CD8-positive, alpha-beta memory T cell (primary cell): ENCODE measurements around the gene RREB1. TPM values are rescaled to one million over a fixed set of nuclear protein-coding genes. Genes with fewer than 3 reads are reported as not detected.

Experiments
- CTCF ChIA-PET: fragments of 350-600 bp; sonication (Branson Sonifier 250); formaldehyde crosslinking; loops from one replicate; lab custom pipeline; 2021; ENCODE audit warnings: antibody characterized with exemption; lab: Charles Lee
- POLR2A ChIA-PET: fragments of 350-600 bp; sonication (Branson Sonifier 250); formaldehyde crosslinking; loops from one replicate; lab custom pipeline; 2021; ENCODE audit warnings: antibody characterized with exemption; lab: Charles Lee
- DNase-seq, 5 donors: peaks; one replicate each; pipeline versions ENCODE4 v3.0.0 to v3.0.0-alpha.2; 2020 to 2022; ENCODE audit warnings: mixed read lengths in 1 of 5
- H3K27ac ChIP-seq: one replicate; pipeline ENCODE4 v1.7.0; 2013; ENCODE audit warnings: low read depth, mild to moderate bottlenecking, low read length, moderate library complexity
- H3K27me3 ChIP-seq: 2 replicates; pipeline ENCODE4 v1.7.0; 2013; ENCODE audit warnings: low read length, mild to moderate bottlenecking; ENCODE audit not compliant: insufficient read depth, poor library complexity, severe bottlenecking
- H3K36me3 ChIP-seq: 2 replicates; pipeline ENCODE4 v1.7.0; 2013; ENCODE audit warnings: mild to moderate bottlenecking, low read length, moderate library complexity; ENCODE audit not compliant: insufficient read depth
- H3K4me1 ChIP-seq: 2 replicates; pipeline ENCODE4 v1.7.0; 2013; ENCODE audit warnings: mild to moderate bottlenecking, low read length, moderate library complexity; ENCODE audit not compliant: insufficient read depth
- H3K4me3 ChIP-seq: 2 replicates; pipeline ENCODE4 v1.7.0; 2013; ENCODE audit warnings: mild to moderate bottlenecking, low read length
- H3K9me3 ChIP-seq: 2 replicates; pipeline ENCODE4 v1.7.0; 2013; ENCODE audit warnings: mild to moderate bottlenecking, low read length
- H3K27ac Mint-ChIP-seq, 8 donors: one replicate each; pipeline ENCODE4 v1.8.0; 2020 to 2021; ENCODE audit warnings: mixed read lengths in 8 of 8, mild to moderate bottlenecking in 6 of 8, inconsistent platforms in 3 of 8, moderate library complexity in 3 of 8
- H3K27me3 Mint-ChIP-seq, 2 donors: one replicate each; pipeline ENCODE4 v1.8.0; 2020 to 2021; ENCODE audit warnings: mixed read lengths in 2 of 2, mild to moderate bottlenecking in 1 of 2, moderate library complexity in 1 of 2
- H3K36me3 Mint-ChIP-seq, 3 donors: one replicate each; pipeline ENCODE4 v1.8.0; 2020 to 2021; ENCODE audit warnings: mixed read lengths in 3 of 3, inconsistent platforms in 1 of 3, mild to moderate bottlenecking in 1 of 3
- H3K4me1 Mint-ChIP-seq, 3 donors: one replicate each; pipeline ENCODE4 v1.8.0; 2020 to 2021; ENCODE audit warnings: mixed read lengths in 3 of 3, inconsistent platforms in 1 of 3, mild to moderate bottlenecking in 1 of 3
- H3K4me3 Mint-ChIP-seq, 7 donors: one replicate each; pipeline ENCODE4 v1.8.0; 2020 to 2021; ENCODE audit warnings: mixed read lengths in 7 of 7, mild to moderate bottlenecking in 6 of 7, moderate library complexity in 4 of 7, inconsistent platforms in 2 of 7
- H3K9me3 Mint-ChIP-seq, 5 donors: one replicate each; pipeline ENCODE4 v1.8.0; 2020 to 2022; ENCODE audit warnings: mixed read lengths in 5 of 5, mild to moderate bottlenecking in 3 of 5, moderate library complexity in 2 of 5, inconsistent platforms in 1 of 5
- polyA plus RNA-seq: library from polyadenylated mRNA; unstranded; fragments of 300-500 nt; fragmentation: Illumina TruSeq; gene quantifications from one replicate; pipeline ENCODE4 v1.2.3, GENCODE V29; 2021
- total RNA-seq, 2 experiments: library from RNA; stranded (reverse); gene quantifications; one replicate each; pipeline ENCODE4 v1.2.3, GENCODE V29; 2021

Gene RREB1
- total and polyA plus RNA-seq, 3 experiments from 2014 or later, result 8.5 to 18.7 (median 17.7) TPM

- DNase-seq, result no peak
- ChIA-PET POLR2A (interaction anchor here (0.6 kb wide), 1 partner anchor 87 kb away, joined by 3 read pairs; no protein-coding TSS in a partner anchor), CTCF (interaction anchor here (0.7 to 1.0 kb wide), 2 partner anchors 21 to 53 kb away, joined by 3 to 4 read pairs; no protein-coding TSS in a partner anchor)
- Histone ChIP-seq H3K9me3 (no peaks in the 10 kb centered on the region), H3K4me3 (no peak overlapping the region), H3K27ac (no peak overlapping the region), H3K27me3 (no peaks in the 10 kb centered on the region), H3K36me3 (no peaks in the 10 kb centered on the region), H3K4me1 (peaks cover 59% of the 10 kb centered on the region)
- Mint-ChIP-seq H3K4me1 (peaks cover 69 to 92% (median 73%) of the 10 kb centered on the region in 3 donors), H3K27ac (peak overlapping the region in 4 of 8 donors; percentile 4 to 61 (median 16)), H3K4me3 (no peak overlapping the region), H3K27me3 (no peaks in the 10 kb centered on the region), H3K36me3 (peaks cover 3 to 32% (median 13%) of the 10 kb centered on the region in 3 donors), H3K9me3 (no peaks in the 10 kb centered on the region)
Observed at GRCh38 chr6:7126754-7127153, 19.0 kb downstream of the RREB1 start.

GRCh38 chr6:7127680-7128079 lies 19.9 kb downstream of the RREB1 start:
- Mint-ChIP-seq H3K27ac (peak overlapping the region in 7 of 8 donors; percentile 7 to 80 (median 40)), H3K9me3 (no peaks in the 10 kb centered on the region), H3K4me1 (peaks cover 72 to 90% (median 75%) of the 10 kb centered on the region in 3 donors), H3K27me3 (no peaks in the 10 kb centered on the region), H3K4me3 (peak overlapping the region in 1 of 7 donors; percentile 22), H3K36me3 (peaks cover 0 to 26% (median 13%) of the 10 kb centered on the region in 3 donors)
- Histone ChIP-seq H3K27me3 (no peaks in the 10 kb centered on the region), H3K4me3 (no peak overlapping the region), H3K27ac (no peak overlapping the region), H3K36me3 (no peaks in the 10 kb centered on the region), H3K4me1 (peaks cover 64% of the 10 kb centered on the region), H3K9me3 (no peaks in the 10 kb centered on the region)
- ChIA-PET CTCF (interaction anchor here (1.0 to 1.5 kb wide), 3 partner anchors 9 to 22 kb away, joined by 3 read pairs; no protein-coding TSS in a partner anchor), POLR2A (no interaction called here)
- no peak for DNase-seq

- no peak overlapping the region for H3K4me3 ChIP-seq
- H3K9me3 ChIP-seq, result no peaks in the 10 kb centered on the region
- Mint-ChIP-seq H3K27me3 (no peaks in the 10 kb centered on the region), H3K4me1 (peaks cover 78 to 93% (median 80%) of the 10 kb centered on the region in 3 donors), H3K9me3 (no peaks in the 10 kb centered on the region), H3K4me3 (no peak overlapping the region), H3K27ac (peak overlapping the region in 6 of 8 donors; percentile 2 to 90 (median 31)), H3K36me3 (peaks cover 0 to 20% (median 12%) of the 10 kb centered on the region in 3 donors)
- no peak for DNase-seq
- POLR2A ChIA-PET, result no interaction called here
- peaks cover 64% of the 10 kb centered on the region for H3K4me1 ChIP-seq
- H3K36me3 ChIP-seq, result no peaks in the 10 kb centered on the region
- no peaks in the 10 kb centered on the region for H3K27me3 ChIP-seq
- H3K27ac ChIP-seq, result no peak overlapping the region
- CTCF ChIA-PET, result interaction anchor here (1.5 kb wide), 1 partner anchor 8 kb away, joined by 3 read pairs; no protein-coding TSS in a partner anchor
Observed at GRCh38 chr6:7129360-7129759, 21.6 kb downstream of the RREB1 start.

- no peaks in the 10 kb centered on the region for H3K27me3 Mint-ChIP-seq
- CTCF ChIA-PET, result interaction anchor here (1.5 kb wide), 1 partner anchor 9 kb away, joined by 3 read pairs; no protein-coding TSS in a partner anchor
- no peaks in the 10 kb centered on the region for H3K9me3 ChIP-seq
- peak overlapping the region in 6 of 8 donors; percentile 2 to 66 (median 50) for H3K27ac Mint-ChIP-seq
- no peaks in the 10 kb centered on the region for H3K27me3 ChIP-seq
- no peak overlapping the region for H3K4me3 Mint-ChIP-seq
- no peaks in the 10 kb centered on the region for H3K9me3 Mint-ChIP-seq
- H3K4me1 Mint-ChIP-seq, result peaks cover 77 to 92% (median 77%) of the 10 kb centered on the region in 3 donors
- peaks cover 65% of the 10 kb centered on the region for H3K4me1 ChIP-seq
- DNase-seq, result no peak
- H3K36me3 ChIP-seq, result no peaks in the 10 kb centered on the region
- H3K36me3 Mint-ChIP-seq, result peaks cover 0 to 18% (median 12%) of the 10 kb centered on the region in 3 donors
- H3K27ac ChIP-seq, result no peak overlapping the region
- POLR2A ChIA-PET, result interaction anchor here (0.7 kb wide), 1 partner anchor 115 kb away, joined by 7 read pairs; no protein-coding TSS in a partner anchor
- H3K4me3 ChIP-seq, result no peak overlapping the region
Observed at GRCh38 chr6:7129784-7130569, 22.2 kb downstream of the RREB1 start.

DNA sequence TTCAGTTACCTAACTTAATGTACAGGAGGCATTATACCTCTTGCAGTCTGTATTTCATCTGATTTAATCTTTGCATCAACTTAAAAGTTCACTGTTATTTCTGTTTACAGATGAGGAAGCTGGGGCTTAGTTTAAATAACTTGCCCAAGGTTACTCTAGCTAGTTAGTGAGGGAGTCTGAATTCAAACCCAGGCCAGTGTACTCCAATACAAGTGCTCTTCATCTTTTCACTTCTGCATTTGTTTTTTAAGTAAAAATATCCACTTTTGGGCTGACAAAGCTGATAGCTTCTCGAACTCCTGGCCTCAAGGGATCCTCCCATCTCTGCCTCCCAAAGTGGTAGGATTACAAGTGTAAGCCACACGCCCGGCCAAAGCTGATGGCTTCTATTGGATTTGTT lies 23.6 kb downstream of the RREB1 start:
- Mint-ChIP-seq H3K4me3 (no peak overlapping the region), H3K9me3 (no peaks in the 10 kb centered on the region), H3K4me1 (peaks cover 74 to 92% (median 82%) of the 10 kb centered on the region in 3 donors), H3K27me3 (no peaks in the 10 kb centered on the region), H3K27ac (peak overlapping the region in 1 of 8 donors; percentile 70), H3K36me3 (peaks cover 0 to 14% (median 9%) of the 10 kb centered on the region in 3 donors)
- H3K27me3 ChIP-seq, result no peaks in the 10 kb centered on the region
- DNase-seq, result no peak
- ChIA-PET CTCF (interaction anchor here (0.6 kb wide), 1 partner anchor 154 kb away, joined by 3 read pairs; no protein-coding TSS in a partner anchor), POLR2A (no interaction called here)
- H3K36me3 ChIP-seq, result no peaks in the 10 kb centered on the region
- no peak overlapping the region for H3K27ac ChIP-seq
- H3K4me3 ChIP-seq, result no peak overlapping the region
- no peaks in the 10 kb centered on the region for H3K9me3 ChIP-seq
- peaks cover 67% of the 10 kb centered on the region for H3K4me1 ChIP-seq

DNA sequence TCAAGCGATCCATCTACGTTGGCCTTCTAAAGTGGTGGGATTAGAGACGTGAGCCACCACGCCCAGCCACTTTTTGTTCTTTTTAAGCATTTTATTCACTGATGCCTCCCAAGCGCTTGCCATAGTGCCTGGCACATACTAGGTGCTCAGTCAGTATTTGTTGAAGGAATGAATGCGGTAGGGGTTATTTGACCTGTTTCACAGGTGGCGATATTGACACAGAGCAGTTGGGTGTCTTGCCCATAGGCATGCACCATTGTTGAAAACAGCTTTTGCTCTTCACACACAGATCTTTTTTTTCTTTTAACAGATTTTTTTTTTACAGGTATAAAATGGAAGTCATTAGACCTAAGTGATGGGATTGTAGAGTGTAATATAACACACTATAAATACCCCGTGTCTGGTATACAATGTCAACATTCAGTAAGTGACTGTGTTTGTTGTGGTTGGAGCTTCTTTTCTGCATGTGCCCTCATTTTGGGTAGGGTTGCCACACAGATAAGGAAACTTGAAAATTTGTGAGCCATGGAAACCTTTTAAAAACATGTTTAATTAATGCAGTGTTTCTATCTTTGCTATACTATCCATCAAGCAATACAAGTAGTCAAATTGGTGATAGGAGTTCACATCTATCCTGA lies 24.8 kb downstream of the RREB1 start:
- peaks cover 0 to 8% (median 6%) of the 10 kb centered on the region in 3 donors for H3K36me3 Mint-ChIP-seq
- Histone ChIP-seq H3K4me1 (peaks cover 68% of the 10 kb centered on the region), H3K27me3 (no peaks in the 10 kb centered on the region), H3K36me3 (no peaks in the 10 kb centered on the region), H3K27ac (no peak overlapping the region), H3K4me3 (no peak overlapping the region), H3K9me3 (no peaks in the 10 kb centered on the region)
- DNase-seq, result no peak
- H3K9me3 Mint-ChIP-seq, result no peaks in the 10 kb centered on the region
- peak overlapping the region in 7 of 8 donors; percentile 3 to 52 (median 17) for H3K27ac Mint-ChIP-seq
- no peaks in the 10 kb centered on the region for H3K27me3 Mint-ChIP-seq
- ChIA-PET CTCF (no interaction called here), POLR2A (no interaction called here)
- no peak overlapping the region for H3K4me3 Mint-ChIP-seq
- peaks cover 73 to 92% (median 84%) of the 10 kb centered on the region in 3 donors for H3K4me1 Mint-ChIP-seq

- ChIA-PET CTCF (interaction anchor here (0.8 to 2.7 kb wide), 6 partner anchors 10 to 28 kb away, joined by 3 to 8 read pairs (median 3); partner anchors contain the start of gene RREB1), POLR2A (interaction anchor here (1.1 kb wide), 1 partner anchor 25 kb away, joined by 3 read pairs; no protein-coding TSS in a partner anchor)
- Histone ChIP-seq H3K4me1 (peaks cover 68% of the 10 kb centered on the region), H3K27ac (no peak overlapping the region), H3K9me3 (no peaks in the 10 kb centered on the region), H3K4me3 (no peak overlapping the region), H3K36me3 (no peaks in the 10 kb centered on the region), H3K27me3 (no peaks in the 10 kb centered on the region)
- H3K9me3 Mint-ChIP-seq, result no peaks in the 10 kb centered on the region
- H3K4me1 Mint-ChIP-seq, result peaks cover 66 to 91% (median 82%) of the 10 kb centered on the region in 3 donors
- peaks cover 0 to 7% (median 2%) of the 10 kb centered on the region in 3 donors for H3K36me3 Mint-ChIP-seq
- peak in 1 of 5 donors; percentile 43 for DNase-seq
- peak overlapping the region; percentile 39 to 88 (median 60) for H3K27ac Mint-ChIP-seq
- peak overlapping the region in 1 of 7 donors; percentile 36 for H3K4me3 Mint-ChIP-seq
- H3K27me3 Mint-ChIP-seq, result no peaks in the 10 kb centered on the region
Observed at GRCh38 chr6:7134999-7135745, 27.4 kb downstream of the RREB1 start.
